Fibroblast of villous mesenchyme (primary cell): ENCODE data around the gene DTNB. TPM values are rescaled to one million over a fixed set of nuclear protein-coding genes. Genes with fewer than 3 reads are reported as not detected.

Experiments
- DNase-seq: peaks from one replicate; pipeline ENCODE4 v3.0.0-alpha.2; 2010; ENCODE audit warnings: low read depth
- H3K4me3 ChIP-seq: 2 replicates; pipeline ENCODE4 v1.5.1; 2011; ENCODE audit warnings: low read depth, mild to moderate bottlenecking, low read length
- CTCF ChIP-seq: IDR thresholded peaks from 2 replicates; pipeline ENCODE4 v1.5.1; 2012; ENCODE audit warnings: low read depth, mild to moderate bottlenecking, low read length; ENCODE audit not compliant: insufficient read depth
- total RNA-seq: library from RNA; depleted of rRNA; stranded (reverse); fragments of >200 nt; gene quantifications from 2 replicates; pipeline ENCODE4 v1.2.3, GENCODE V29; 2012

DTNB gene
- total RNA-seq, 1 donor: 5.2 TPM

GRCh38 chr2:25341011-25341727 is 332.2 kb downstream of the DTNB start:
- no peak for TF ChIP-seq CTCF
- DNase-seq: no peak
- peak overlapping the region; percentile 60 for H3K4me3 ChIP-seq

GRCh38 chr2:25340181-25340921 is 333.0 kb downstream of the DTNB start:
- peak overlapping the region; percentile 60 for H3K4me3 ChIP-seq
- TF ChIP-seq CTCF: no peak
- no peak for DNase-seq

GRCh38 chr2:25339791-25340180 is 333.6 kb downstream of the DTNB start:
- no peak for TF ChIP-seq CTCF
- peak overlapping the region; percentile 60 for H3K4me3 ChIP-seq

DNA sequence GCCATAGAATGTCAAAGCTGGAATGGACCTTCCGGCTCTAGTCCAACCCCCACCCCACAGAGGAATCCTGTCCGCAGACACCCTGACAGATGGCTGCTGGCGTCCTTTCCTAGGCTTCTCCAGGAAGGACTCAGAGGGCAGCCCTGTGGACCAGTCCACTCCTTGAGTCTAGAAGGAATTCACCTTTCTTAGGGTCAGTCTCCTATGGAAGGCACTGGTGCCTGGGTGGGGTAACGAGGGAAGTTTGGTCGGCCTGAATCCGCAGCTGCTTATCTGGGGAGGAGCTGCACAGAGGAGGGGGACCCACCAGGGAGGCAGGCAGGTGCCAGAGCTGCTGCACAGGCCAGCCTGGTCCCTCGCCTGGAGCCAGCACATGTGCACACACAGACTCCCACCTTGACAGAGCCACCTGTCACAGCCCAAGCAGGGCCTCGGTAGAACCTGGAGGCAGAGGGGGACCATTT is 334.1 kb downstream of the DTNB start:
- no peak for DNase-seq
- TF ChIP-seq CTCF: no peak
- H3K4me3 ChIP-seq: no peak overlapping the region

More at GRCh38 chr2:25339791-25340180, 333.6 kb downstream of the DTNB start:
- no peak for DNase-seq

GRCh38 chr2:25338401-25338800 is 335.0 kb downstream of the DTNB start:
- no peak for TF ChIP-seq CTCF
- no peak overlapping the region for H3K4me3 ChIP-seq
- DNase-seq: no peak

DNA sequence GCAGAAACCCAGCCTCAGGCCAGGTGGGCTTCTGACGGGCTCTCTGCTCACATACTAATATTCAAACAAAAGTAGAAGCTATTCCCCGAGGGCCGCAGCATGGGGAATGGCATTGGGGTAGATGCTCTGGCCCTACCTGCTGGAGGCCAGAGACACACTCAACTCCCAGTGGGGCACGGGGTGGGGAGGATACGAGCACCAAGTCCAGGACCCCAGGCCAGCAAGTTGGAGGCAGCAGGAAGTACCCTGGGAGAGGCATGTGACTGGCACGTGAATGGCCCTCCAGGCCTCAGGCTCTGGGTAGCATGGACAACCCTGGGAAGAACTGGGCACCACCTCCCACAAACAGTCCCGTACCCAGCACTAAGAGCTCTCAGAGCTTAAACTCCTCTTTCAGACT is 335.5 kb downstream of the DTNB start:
- H3K4me3 ChIP-seq: no peak overlapping the region
- TF ChIP-seq CTCF: no peak
- DNase-seq: no peak
